SU-DHL-6 (cell line): Measurements from ENCODE around the gene TPPP3.

Experiments used
- H2AFZ ChIP-seq: fragments of 200-600 bp; sonication (generic); 2 replicates; pipeline ENCODE4 v1.6.1; 2014; ENCODE audit warnings: low read depth, mild to moderate bottlenecking, moderate library complexity, mixed read lengths, antibody characterized with exemption, low read length; ENCODE audit not compliant: severe bottlenecking
- H3F3A ChIP-seq: fragments of 200-600 bp; shearing (Covaris generic); 2 replicates; pipeline ENCODE4 v1.6.0; 2016; ENCODE audit warnings: antibody characterized with exemption, mild to moderate bottlenecking; ENCODE audit not compliant: insufficient read depth
- H3K27ac ChIP-seq: fragments of 200-600 bp; sonication (generic); 2 replicates; pipeline ENCODE4 v1.5.1; 2016; ENCODE audit warnings: low read depth, mild to moderate bottlenecking, low read length, moderate library complexity, mixed read lengths
- H3K27me3 ChIP-seq: fragments of 200-600 bp; sonication (generic), shearing (Covaris generic); 2 replicates; pipeline ENCODE4 v1.6.0; 2014; ENCODE audit warnings: mild to moderate bottlenecking, low read length
- H3K36me3 ChIP-seq: fragments of 200-600 bp; sonication (generic); 2 replicates; pipeline ENCODE4 v1.6.1; 2014; ENCODE audit warnings: mild to moderate bottlenecking, low read length, mixed read lengths
- H3K4me2 ChIP-seq: fragments of 300-600, 200-600 bp; shearing (Covaris generic), sonication (generic); 2 replicates; pipeline ENCODE4 v1.6.0; 2014; ENCODE audit warnings: low read length, low read depth, mild to moderate bottlenecking; ENCODE audit not compliant: poor library complexity, severe bottlenecking
- H3K4me3 ChIP-seq: fragments of 200-600 bp; sonication (generic); 2 replicates; pipeline ENCODE4 v1.5.1; 2014; ENCODE audit warnings: antibody characterized with exemption, low read length, mild to moderate bottlenecking, mixed read lengths; ENCODE audit not compliant: insufficient read depth, poor library complexity, severe bottlenecking
- H3K79me2 ChIP-seq: fragments of 200-600 bp; sonication (generic); 2 replicates; pipeline ENCODE4 v1.6.1; 2014; ENCODE audit warnings: mild to moderate bottlenecking, low read length, moderate library complexity; ENCODE audit not compliant: insufficient read depth
- H3K9ac ChIP-seq: fragments of 200-600 bp; sonication (generic); 2 replicates; pipeline ENCODE4 v1.7.0; 2014; ENCODE audit warnings: mild to moderate bottlenecking, low read length
- H3K9me2 ChIP-seq: fragments of 200-600 bp; sonication (generic); replicated peaks from 2 replicates; pipeline ENCODE4 v1.6.1; 2014; ENCODE audit warnings: low read length; ENCODE audit not compliant: insufficient read depth
- H3K9me3 ChIP-seq: fragments of 200-600 bp; sonication (generic); 2 replicates; pipeline ENCODE4 v1.6.1; 2014; ENCODE audit warnings: low read length, mixed read lengths; ENCODE audit not compliant: insufficient read depth
- H4K20me1 ChIP-seq: fragments of 200-600 bp; sonication (generic); 2 replicates; pipeline ENCODE4 v1.6.1; 2014; ENCODE audit warnings: low read depth, mild to moderate bottlenecking, antibody characterized with exemption, low read length, moderate library complexity, mixed read lengths
- CTCF ChIP-seq: fragments of 200-600 bp; sonication (generic); IDR thresholded peaks from one replicate; pipeline ENCODE4 v1.5.1; 2017; ENCODE audit warnings: antibody characterized with exemption, mild to moderate bottlenecking, low read length, moderate library complexity; ENCODE audit not compliant: insufficient read depth, poor library complexity, severe bottlenecking
- EZH2phosphoT487 ChIP-seq: fragments of 200-600 bp; sonication (generic), shearing (Covaris generic); conservative IDR thresholded peaks from 2 replicates; pipeline ENCODE4 v1.6.1; 2018; ENCODE audit warnings: mild to moderate bottlenecking, antibody characterized with exemption, low read length, moderate library complexity, mixed read lengths

TPPP3 gene

GRCh38 chr16:67429053-67429798 lies 35.9 kb upstream of the TPPP3 start:
- no peaks in the 10 kb centered on the region for H3K9me2 ChIP-seq
- H3K27me3 ChIP-seq, result no peaks in the 10 kb centered on the region
- H3K36me3 ChIP-seq, result no peaks in the 10 kb centered on the region
- H3K79me2 ChIP-seq, result no peaks in the 10 kb centered on the region
- no peak for TF ChIP-seq CTCF
- TF ChIP-seq EZH2phosphoT487, result no peak
- H4K20me1 ChIP-seq, result no peaks in the 10 kb centered on the region
- H3K4me3 ChIP-seq, result no peak overlapping the region
- H3K9me3 ChIP-seq, result no peaks in the 10 kb centered on the region
- no peak overlapping the region for H3K9ac ChIP-seq
- H3F3A ChIP-seq, result no peaks in the 10 kb centered on the region
- H3K27ac ChIP-seq, result no peak overlapping the region
- no peak overlapping the region for H2AFZ ChIP-seq
- H3K4me2 ChIP-seq, result no peak overlapping the region

GRCh38 chr16:67428146-67428731 lies 34.9 kb upstream of the TPPP3 start:
- Histone ChIP-seq H3K27ac (no peak overlapping the region), H3F3A (no peaks in the 10 kb centered on the region), H3K79me2 (no peaks in the 10 kb centered on the region), H3K4me3 (no peak overlapping the region), H3K36me3 (no peaks in the 10 kb centered on the region), H3K4me2 (no peak overlapping the region), H3K9ac (no peak overlapping the region), H3K9me2 (no peaks in the 10 kb centered on the region), H3K9me3 (no peaks in the 10 kb centered on the region), H3K27me3 (no peaks in the 10 kb centered on the region), H4K20me1 (no peaks in the 10 kb centered on the region), H2AFZ (no peak overlapping the region)
- TF ChIP-seq EZH2phosphoT487, result no peak
- peak; percentile 80 for TF ChIP-seq CTCF

- Histone ChIP-seq H3K9me3 (no peaks in the 10 kb centered on the region), H3K27ac (no peak overlapping the region), H3K4me3 (no peak overlapping the region), H3K9me2 (no peaks in the 10 kb centered on the region), H3K9ac (no peak overlapping the region), H3K27me3 (no peaks in the 10 kb centered on the region), H4K20me1 (no peaks in the 10 kb centered on the region), H2AFZ (no peak overlapping the region), H3K79me2 (no peaks in the 10 kb centered on the region), H3K36me3 (no peaks in the 10 kb centered on the region), H3K4me2 (no peak overlapping the region), H3F3A (no peaks in the 10 kb centered on the region)
- no peak for TF ChIP-seq EZH2phosphoT487
- no peak for TF ChIP-seq CTCF
Measured at GRCh38 chr16:67426950-67427349, 33.7 kb upstream of the TPPP3 start.
